HG02642 (cell line): ENCODE measurements around the gene SKIC3.

Experiments used
- ATAC-seq: cut with Tn5 transposase; IDR thresholded peaks from one replicate; pipeline ENCODE4 v1.9.1; 2021; ENCODE audit warnings: mild to moderate bottlenecking; ENCODE audit not compliant: unreplicated experiment, poor library complexity

Gene SKIC3

GRCh38 chr5:95532415-95532814, 22.4 kb downstream of the SKIC3 start:
- ATAC-seq = no peak

- no peak for ATAC-seq
These were observed 23.3 kb downstream of the SKIC3 start for GRCh38 chr5:95531491-95531890.

GRCh38 chr5:95530416-95530815, 24.4 kb downstream of the SKIC3 start:
- ATAC-seq = no peak

GRCh38 chr5:95528565-95528964, 26.2 kb downstream of the SKIC3 start:
- no peak for ATAC-seq

- no peak for ATAC-seq
These were observed 27.9 kb downstream of the SKIC3 start for GRCh38 chr5:95526871-95527270.

- no peak for ATAC-seq
These were observed 30.4 kb downstream of the SKIC3 start for GRCh38 chr5:95524423-95524822.

- ATAC-seq = no peak
These were observed 34.6 kb downstream of the SKIC3 start for GRCh38 chr5:95520206-95520605.

- no peak for ATAC-seq
These were observed 35.1 kb downstream of the SKIC3 start for GRCh38 chr5:95519681-95520080.

GRCh38 chr5:95519151-95519550, 35.6 kb downstream of the SKIC3 start:
- no peak for ATAC-seq

- no peak for ATAC-seq
These were observed 36.4 kb downstream of the SKIC3 start for GRCh38 chr5:95518417-95518816.

GRCh38 chr5:95511606-95512005, 43.2 kb downstream of the SKIC3 start:
- no peak for ATAC-seq

GRCh38 chr5:95508550-95508949, 46.2 kb downstream of the SKIC3 start:
- no peak for ATAC-seq
